ENCODE measurements around the gene BCAS3.
A peak's percentile ranks its signal among the peaks of the same experiment; 100 is the strongest.

GRCh38 chr17:61389670-61390478, 712.2 kb downstream of the BCAS3 start:
- peak; percentile 51 for TF ChIP-seq CTCF (IDR thresholded peaks at IDR 0.05; ENCODE audit: poor library complexity, severe bottlenecking)
- no peak for TF ChIP-seq MXI1 (conservative IDR thresholded peaks at IDR 0.05; ENCODE audit: poor library complexity, severe bottlenecking)
